OCI-LY1 (cell line): ENCODE measurements around the gene KCNJ1.

Experiments used
- EZH2 ChIP-seq: fragments of 200-600 bp; sonication (generic), shearing (Covaris generic); IDR thresholded peaks from 2 replicates; pipeline ENCODE4 v1.8.0; 2017; ENCODE audit warnings: borderline replicate concordance, mixed run types, mild to moderate bottlenecking, antibody characterized with exemption, low read length, moderate library complexity, mixed read lengths
- TF ChIP-seq, protein P1 (sequence below): fragments of 200-600 bp; sonication (generic), shearing (Covaris generic); IDR thresholded peaks from 2 replicates; pipeline ENCODE4 v1.5.1; 2017; ENCODE audit warnings: mild to moderate bottlenecking, antibody characterized with exemption, low read length, moderate library complexity, mixed read lengths

DNA sequence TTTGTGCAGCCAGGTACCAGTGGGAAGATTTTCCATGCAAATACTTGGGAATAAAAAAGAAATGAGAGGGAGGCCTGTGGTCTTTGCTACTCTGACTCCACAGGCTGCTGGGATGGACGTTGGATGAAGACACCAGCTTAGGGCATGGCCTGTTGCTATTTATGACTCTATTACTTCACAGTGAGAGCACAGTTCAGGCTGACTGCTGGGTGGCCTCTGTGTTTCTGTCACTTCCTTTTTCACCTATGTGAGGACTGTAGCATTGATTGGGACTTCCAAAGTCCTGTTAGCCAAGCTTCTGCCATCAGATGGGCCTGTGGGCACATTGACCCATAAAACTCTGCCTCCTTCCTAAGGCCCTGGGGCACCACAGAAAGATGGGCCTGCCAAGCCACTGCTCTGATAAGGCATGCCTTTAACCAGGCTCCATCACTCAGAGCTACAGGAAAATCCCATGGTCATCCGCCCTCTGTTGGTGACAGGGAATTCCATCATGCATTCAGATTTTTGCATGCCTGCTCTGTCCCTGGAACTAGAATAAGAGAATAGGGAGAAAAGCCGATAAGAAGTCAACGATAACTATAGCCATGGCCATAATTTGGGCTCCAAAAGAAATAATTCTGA, 64.6 kb downstream of the KCNJ1 start:
- TF ChIP-seq, protein P1, sequence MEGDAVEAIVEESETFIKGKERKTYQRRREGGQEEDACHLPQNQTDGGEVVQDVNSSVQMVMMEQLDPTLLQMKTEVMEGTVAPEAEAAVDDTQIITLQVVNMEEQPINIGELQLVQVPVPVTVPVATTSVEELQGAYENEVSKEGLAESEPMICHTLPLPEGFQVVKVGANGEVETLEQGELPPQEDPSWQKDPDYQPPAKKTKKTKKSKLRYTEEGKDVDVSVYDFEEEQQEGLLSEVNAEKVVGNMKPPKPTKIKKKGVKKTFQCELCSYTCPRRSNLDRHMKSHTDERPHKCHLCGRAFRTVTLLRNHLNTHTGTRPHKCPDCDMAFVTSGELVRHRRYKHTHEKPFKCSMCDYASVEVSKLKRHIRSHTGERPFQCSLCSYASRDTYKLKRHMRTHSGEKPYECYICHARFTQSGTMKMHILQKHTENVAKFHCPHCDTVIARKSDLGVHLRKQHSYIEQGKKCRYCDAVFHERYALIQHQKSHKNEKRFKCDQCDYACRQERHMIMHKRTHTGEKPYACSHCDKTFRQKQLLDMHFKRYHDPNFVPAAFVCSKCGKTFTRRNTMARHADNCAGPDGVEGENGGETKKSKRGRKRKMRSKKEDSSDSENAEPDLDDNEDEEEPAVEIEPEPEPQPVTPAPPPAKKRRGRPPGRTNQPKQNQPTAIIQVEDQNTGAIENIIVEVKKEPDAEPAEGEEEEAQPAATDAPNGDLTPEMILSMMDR = no peak
- no peak for TF ChIP-seq EZH2
